Hepatic stellate cell (primary cell): ENCODE measurements around the gene SSBP1.
"Not testable (repeated sequence)": the region's sequence is repeated elsewhere in the genome, so short reads cannot be mapped to it uniquely, and the experiment has no call there.

Experiments
- DNase-seq: peaks from one replicate; pipeline ENCODE4 v3.0.0; 2011; ENCODE audit warnings: low spot score

SSBP1 gene

DNA sequence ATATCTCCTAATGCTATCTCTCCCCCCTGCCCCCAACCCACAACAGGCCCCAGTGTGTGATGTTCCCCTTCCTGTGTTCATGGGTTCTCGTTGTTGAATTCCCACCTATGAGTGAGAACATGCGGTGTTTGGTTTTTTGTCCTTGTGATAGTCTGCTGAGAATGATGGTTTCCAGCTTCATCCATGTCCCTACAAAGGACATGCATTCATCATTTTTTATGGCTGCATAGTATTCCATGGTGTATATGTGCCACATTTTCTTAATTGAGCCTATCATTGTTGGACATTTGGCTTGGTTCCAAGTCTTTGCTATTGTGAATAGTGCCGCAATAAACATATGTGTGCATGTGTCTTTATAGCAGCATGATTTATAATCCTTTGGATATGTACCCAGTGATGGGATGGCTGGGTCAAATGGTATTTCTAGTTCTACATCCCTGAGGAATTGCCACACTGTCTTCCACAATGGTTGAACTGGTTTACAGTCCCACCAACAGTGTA lies 32.0 kb downstream of the SSBP1 start:
- not testable (repeated sequence) for DNase-seq

DNA sequence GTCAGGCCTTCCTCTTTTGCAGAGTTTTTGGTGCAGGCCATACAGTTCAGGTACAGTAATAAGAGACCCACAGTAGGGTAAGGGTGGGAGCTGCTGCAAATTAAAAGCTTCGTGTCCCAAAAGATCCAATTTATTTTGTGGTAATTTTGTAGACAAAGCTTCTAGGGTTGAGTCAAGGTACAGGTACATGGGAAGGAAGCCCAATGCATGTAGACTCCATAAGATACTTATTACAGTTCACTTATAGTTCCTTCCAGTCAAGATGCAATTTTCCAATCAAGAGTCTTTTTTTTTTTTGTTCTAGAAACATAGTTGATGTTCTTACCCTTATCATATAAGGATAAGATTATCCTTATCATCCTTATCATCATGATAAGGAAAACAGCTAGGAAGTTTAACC lies 38.2 kb downstream of the SSBP1 start, which contains the start of gene TAS2R4:
TSS of gene TAS2R4 (plus strand) at position 301 of the 400 bp plus-strand sequence. CDS start 1,815 bp downstream, outside the sequence.
- DNase-seq: no peak

DNA sequence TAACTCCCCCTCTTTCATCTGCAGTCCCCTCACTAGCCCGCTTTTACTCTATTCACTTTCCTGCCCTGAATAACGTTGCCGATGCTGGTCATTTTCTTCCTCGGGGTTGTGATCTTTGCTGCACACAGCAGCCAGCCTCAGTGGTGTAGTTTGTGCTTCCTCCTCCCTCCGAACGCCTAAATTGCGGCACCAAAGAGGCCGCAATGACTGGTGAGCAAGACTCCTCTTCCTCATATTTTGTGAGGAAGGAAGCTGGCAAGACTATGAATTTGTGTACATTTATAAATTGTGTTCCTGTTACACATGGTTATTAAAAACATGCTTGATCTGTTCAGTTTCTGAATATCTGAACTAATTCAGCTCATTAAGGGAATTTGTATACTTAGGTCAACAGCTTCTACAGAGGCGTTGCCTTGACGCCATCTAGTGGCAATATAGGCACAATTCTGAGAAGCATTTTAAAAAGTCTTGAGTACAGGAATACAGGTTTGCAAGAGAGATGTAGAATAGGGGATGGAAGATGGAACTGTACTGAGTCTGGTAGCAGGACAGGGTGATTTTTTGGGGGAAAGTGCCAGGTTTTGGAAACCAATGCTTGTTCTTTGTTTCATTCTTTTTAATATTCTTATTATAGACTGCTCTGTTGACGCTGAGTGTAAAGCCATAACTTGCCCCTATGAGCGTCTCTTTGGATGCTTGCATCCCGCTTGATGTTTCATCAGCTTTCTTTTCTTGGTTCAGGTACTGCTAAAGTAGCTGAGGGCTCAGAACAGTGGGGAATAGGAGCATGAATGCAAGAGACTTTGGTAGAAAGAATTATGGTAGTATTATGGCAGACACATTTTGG lies 47.8 kb downstream of the SSBP1 start:
- peak; percentile 37 for DNase-seq

DNA sequence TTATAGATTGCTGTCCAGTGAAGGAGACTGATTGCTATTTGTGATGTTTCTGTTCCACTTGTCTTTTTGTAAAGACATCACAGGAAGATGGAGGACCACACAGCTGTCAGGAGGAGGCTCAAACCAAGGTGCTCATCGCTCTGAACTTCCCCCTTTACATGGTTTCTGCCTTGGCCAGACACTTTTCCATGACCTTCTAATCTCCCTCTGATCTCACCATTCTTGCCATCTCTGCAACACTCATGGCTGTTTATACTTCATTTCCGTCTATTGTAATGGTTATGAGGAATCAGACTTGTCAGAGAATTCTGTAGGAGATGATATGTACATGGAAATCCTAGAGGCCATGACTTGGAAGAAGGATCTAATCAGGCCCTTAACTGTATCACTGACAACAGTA lies 50.1 kb downstream of the SSBP1 start:
- DNase-seq: no peak

DNA sequence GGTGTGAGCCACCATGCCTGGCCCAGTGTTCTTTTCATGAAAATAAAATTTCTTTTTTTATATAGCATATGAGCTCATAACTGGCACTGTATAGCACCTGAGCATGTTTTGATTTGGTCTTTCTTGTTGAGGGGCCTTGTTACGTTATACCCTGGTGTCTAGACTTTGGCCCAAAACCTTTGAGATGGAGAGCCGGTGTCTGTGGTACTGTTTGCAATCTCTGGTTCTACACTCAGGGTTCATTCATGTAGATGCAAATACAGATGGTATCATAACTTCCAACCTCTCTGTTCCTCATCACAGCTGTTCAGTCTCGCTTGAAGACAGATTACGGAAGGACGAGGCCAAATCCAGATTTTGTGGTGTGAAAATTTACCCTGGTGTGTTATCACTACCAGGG lies 51.8 kb downstream of the SSBP1 start, which contains the start of gene TAS2R5:
TSS of gene TAS2R5 (plus strand) at position 301 of the 400 bp plus-strand sequence. CDS start 145 bp downstream, outside the sequence.
- no peak for DNase-seq

DNA sequence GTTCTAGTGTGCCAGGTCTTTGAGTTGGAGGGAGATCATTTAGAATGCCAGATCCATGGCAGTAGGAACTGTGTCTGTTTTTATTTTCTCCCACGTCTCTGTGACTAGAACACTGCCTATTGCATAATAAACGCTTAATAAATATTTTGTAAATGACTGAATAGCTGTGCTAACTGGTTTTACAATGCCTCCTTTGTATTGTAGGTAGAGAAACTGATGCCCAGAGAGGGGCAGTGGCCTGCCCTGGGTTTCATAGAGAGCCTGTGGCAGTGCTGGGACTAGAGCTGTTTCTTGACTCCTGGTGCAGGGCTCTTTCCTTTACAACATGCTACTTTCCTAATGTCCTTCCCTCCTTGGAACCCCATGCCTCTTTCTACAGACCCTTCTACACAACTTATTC lies 54.4 kb downstream of the SSBP1 start:
- DNase-seq: no peak
